ENCODE measurements around the gene OR8S1.
"Not testable (repeated sequence)": the region's sequence is repeated elsewhere in the genome, so short reads cannot be mapped to it uniquely, and the experiment has no call there.

Gene OR8S1

GRCh38 chr12:48508987-48509386 is 16.4 kb upstream of the OR8S1 start:
- no peak overlapping the region for H3K27ac ChIP-seq
- TF ChIP-seq CTCF (conservative IDR thresholded peaks at IDR 0.05), result no peak

GRCh38 chr12:48510111-48510510 is 15.3 kb upstream of the OR8S1 start:
- TF ChIP-seq CTCF (conservative IDR thresholded peaks at IDR 0.05), result no peak
- H3K27ac ChIP-seq, result no peak overlapping the region

- H3K27ac ChIP-seq, result no peak overlapping the region
- TF ChIP-seq CTCF (conservative IDR thresholded peaks at IDR 0.05), result no peak
Measured at GRCh38 chr12:48512855-48513254, 12.6 kb upstream of the OR8S1 start.

- no peak overlapping the region for H3K27ac ChIP-seq
- TF ChIP-seq CTCF (conservative IDR thresholded peaks at IDR 0.05), result no peak
Measured at GRCh38 chr12:48514728-48515127, 10.7 kb upstream of the OR8S1 start.

GRCh38 chr12:48520381-48520780 is 5.1 kb upstream of the OR8S1 start:
- H3K27ac ChIP-seq, result not testable (repeated sequence)

GRCh38 chr12:48527891-48528670 is 2.6 kb downstream of the OR8S1 start:
- no peak overlapping the region for H3K27ac ChIP-seq
- TF ChIP-seq CTCF (conservative IDR thresholded peaks at IDR 0.05), result no peak

GRCh38 chr12:48532601-48533000 is 7.2 kb downstream of the OR8S1 start:
- no peak overlapping the region for H3K27ac ChIP-seq
- TF ChIP-seq CTCF (conservative IDR thresholded peaks at IDR 0.05), result no peak

- no peak overlapping the region for H3K27ac ChIP-seq
- no peak for TF ChIP-seq CTCF (conservative IDR thresholded peaks at IDR 0.05)
Measured at GRCh38 chr12:48536602-48537001, 11.2 kb downstream of the OR8S1 start.
